Measurements from ENCODE around the gene ORM1.

The ORM1 gene

DNA sequence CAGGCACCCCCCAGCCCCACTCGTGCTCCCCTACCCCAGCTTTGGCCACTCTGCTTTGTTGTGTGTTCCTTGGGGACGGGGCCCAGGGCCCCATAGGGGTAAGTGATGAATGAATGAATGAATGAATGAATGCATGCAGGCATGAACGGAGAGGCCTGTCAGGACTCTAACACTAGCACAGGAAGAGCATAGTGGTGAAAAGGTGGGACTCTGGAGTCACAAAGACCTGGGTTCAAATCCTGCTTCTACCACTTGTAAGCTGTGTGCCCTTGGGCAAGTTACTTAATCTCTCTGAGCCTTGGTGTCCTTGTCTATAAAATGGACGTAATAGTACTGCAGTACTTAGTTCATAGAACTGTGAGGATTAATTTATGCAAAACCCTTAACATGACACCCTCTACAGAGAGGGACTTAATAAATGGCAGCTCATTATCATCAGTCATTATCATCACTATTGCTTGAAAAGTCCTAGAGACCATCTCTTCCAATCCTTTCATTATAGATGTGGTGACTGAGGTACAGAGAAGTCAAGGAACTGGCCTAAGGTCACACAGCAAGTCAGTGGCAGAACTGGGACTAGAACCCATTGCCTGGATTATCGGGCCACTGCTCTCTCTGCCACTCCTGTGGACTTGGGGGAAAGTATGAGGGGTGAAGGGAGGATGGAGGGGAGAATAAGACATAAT lies 20.0 kb downstream of the ORM1 start:
- TF ChIP-seq GATA3 (IDR thresholded peaks at IDR 0.05; ENCODE audit: low read depth, low read length) = no peak
- no peak for TF ChIP-seq GATA2 (IDR thresholded peaks at IDR 0.05; ENCODE audit: low read depth, low read length)

DNA sequence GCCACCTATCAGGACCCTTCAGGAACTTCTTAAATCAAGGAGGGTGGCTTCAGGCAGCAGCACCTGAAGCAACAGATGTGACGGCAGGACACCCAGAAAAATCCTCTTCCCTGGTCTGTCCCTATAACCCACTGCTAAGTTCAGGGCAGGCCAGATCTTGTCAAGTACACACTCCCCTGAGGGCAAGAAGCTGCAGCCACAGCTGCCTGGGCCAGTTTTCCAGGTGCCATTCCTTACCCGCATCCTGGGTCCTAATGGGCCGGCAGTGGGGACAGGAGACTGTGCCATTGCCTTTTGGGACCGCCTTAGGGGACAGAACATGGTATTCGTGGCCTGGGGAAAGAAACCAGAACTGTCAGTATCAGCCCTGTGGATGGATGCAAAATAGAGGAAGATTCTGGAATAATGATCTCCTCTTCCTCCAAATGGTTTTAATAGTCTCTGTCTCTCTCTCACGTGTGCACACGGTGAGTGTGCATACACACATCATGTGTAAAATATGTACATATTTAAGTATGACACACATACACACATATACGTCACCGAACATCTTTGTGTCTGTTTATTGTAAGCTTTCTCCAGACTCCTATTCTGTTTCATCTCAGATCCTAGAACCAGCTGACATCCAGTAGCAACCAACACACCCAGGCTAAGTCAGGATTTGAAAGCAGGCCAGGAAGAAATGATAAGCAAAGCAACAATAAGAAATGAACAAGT lies 20.7 kb downstream of the ORM1 start:
- TF ChIP-seq GATA2 (IDR thresholded peaks at IDR 0.05; ENCODE audit: low read depth, low read length) (no peak), GATA3 (IDR thresholded peaks at IDR 0.05; ENCODE audit: low read depth, low read length) (no peak)

DNA sequence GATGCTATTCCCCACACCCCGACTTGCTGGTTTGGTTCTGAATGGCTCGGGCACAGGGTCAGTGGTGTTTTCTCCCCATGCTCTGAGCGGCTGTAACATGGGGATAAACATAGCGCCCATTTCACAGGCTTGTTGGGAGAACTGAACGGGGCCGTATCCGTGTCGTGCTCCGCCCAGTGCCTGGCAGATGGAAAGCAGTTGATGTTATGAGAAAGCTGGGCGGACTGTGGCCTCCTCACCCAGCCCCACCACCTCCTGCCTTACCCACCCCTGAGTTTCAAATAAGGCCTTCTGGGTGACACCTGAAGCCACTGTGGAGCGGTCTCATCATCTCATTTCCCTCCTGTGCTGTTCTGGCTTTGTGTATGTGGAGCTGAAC lies 21.3 kb downstream of the ORM1 start:
- TF ChIP-seq GATA3 (IDR thresholded peaks at IDR 0.05; ENCODE audit: low read depth, low read length) (no peak), GATA2 (IDR thresholded peaks at IDR 0.05; ENCODE audit: low read depth, low read length) (no peak)

DNA sequence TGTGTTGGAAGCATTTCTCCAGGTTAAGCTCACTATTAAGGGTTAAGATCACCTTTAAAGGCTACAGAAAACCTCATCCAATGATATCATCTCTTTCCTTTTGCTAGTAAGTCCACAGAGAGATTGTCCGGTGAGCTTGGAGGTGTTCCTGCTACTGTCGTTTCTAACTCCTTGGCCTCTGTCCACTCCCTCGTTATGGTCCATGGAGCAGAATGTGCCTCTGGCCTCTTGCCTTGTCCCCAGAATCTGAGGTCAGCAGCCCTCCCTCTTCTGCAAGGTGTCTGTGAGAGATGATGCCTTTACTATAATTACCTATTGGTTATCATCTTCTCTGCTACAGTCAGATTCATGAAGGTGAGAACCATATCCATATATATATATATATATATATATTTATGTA lies 21.8 kb downstream of the ORM1 start:
- TF ChIP-seq GATA3 (IDR thresholded peaks at IDR 0.05; ENCODE audit: low read depth, low read length) (no peak), GATA2 (IDR thresholded peaks at IDR 0.05; ENCODE audit: low read depth, low read length) (no peak)

DNA sequence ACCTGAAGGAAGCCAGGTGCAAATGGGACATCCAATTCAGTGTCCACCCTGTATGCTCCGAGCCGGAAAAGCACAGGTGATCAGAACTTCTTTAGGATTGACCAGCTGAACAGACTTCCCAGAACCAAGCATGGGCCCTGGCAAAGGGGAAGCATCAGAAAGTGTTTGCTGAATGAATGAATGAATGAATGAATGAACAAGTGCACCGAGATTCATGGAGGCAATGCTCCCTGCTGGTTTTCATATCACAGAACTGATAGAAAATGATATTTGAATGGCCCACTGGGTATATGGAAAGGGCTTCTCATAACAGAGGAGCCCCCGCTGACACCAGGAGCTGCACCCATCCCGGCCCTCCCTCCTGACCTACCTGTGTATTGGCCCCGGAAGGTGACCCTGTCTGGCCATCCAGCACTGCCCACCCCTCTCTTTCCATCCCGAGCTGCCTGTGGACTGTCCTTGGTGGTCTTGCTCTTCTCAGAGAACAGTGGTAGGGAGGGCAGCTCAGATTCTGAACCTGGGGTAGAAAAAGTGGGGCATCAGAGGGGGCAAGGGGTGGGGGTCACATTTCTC lies 22.7 kb downstream of the ORM1 start:
- TF ChIP-seq GATA3 (IDR thresholded peaks at IDR 0.05; ENCODE audit: low read depth, low read length) (no peak), GATA2 (IDR thresholded peaks at IDR 0.05; ENCODE audit: low read depth, low read length) (no peak)

DNA sequence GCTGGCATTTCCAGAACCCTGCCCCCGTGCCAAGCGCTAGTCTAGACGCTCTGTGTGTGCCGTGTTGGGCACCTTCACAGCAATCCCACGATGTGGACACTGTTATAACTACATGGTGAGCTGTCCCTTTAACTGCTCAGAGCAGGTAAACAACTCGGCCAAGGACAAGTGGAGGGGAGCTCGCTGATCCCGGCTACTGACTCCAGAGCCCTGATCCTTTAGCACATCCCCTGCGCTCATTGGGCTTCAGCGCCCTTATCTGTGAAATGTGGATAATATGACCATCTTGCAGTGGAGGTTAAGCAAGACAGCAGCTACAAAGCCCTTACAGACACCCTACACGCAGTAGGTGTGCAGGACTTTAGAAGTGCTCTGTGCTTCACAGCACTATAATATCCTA lies 23.2 kb downstream of the ORM1 start:
- TF ChIP-seq GATA3 (IDR thresholded peaks at IDR 0.05; ENCODE audit: low read depth, low read length) (no peak), GATA2 (IDR thresholded peaks at IDR 0.05; ENCODE audit: low read depth, low read length) (no peak)

DNA sequence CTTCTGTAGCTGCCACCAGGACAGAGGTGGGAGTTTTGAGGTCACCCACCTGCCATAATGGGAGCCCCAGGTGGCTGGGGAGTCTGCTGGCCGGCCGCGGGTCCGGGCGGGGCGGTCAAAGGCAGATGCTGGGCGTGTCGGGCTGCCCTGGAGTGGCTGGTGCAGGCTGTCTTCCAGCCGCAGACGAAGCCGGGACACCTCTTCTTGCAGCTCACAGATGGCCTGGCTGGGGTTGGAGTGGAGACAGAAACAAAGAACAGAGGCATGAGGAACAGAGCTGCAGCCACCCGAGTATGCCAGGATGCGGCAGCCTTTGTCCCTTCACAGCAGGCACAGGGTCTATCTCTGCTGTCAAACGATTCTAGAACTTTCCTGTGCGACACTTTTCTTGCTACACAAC lies 24.8 kb downstream of the ORM1 start:
- no peak for TF ChIP-seq GATA2 (IDR thresholded peaks at IDR 0.05; ENCODE audit: low read depth, low read length)
- TF ChIP-seq GATA3 (IDR thresholded peaks at IDR 0.05; ENCODE audit: low read depth, low read length) = no peak

GRCh38 chr9:114348261-114348905 lies 25.5 kb downstream of the ORM1 start:
- TF ChIP-seq GATA2 (IDR thresholded peaks at IDR 0.05; ENCODE audit: low read depth, low read length) (no peak), GATA3 (IDR thresholded peaks at IDR 0.05; ENCODE audit: low read depth, low read length) (no peak)

GRCh38 chr9:114348906-114349482 lies 26.1 kb downstream of the ORM1 start:
- no peak for TF ChIP-seq GATA2 (IDR thresholded peaks at IDR 0.05; ENCODE audit: low read depth, low read length)
- TF ChIP-seq GATA3 (IDR thresholded peaks at IDR 0.05; ENCODE audit: low read depth, low read length) = no peak

- TF ChIP-seq GATA3 (IDR thresholded peaks at IDR 0.05; ENCODE audit: low read depth, low read length) = no peak
These were observed 27.0 kb downstream of the ORM1 start for GRCh38 chr9:114349713-114350480.

GRCh38 chr9:114350636-114351401 lies 27.9 kb downstream of the ORM1 start:
- TF ChIP-seq GATA2 (IDR thresholded peaks at IDR 0.05; ENCODE audit: low read depth, low read length) (no peak), GATA3 (IDR thresholded peaks at IDR 0.05; ENCODE audit: low read depth, low read length) (no peak)

DNA sequence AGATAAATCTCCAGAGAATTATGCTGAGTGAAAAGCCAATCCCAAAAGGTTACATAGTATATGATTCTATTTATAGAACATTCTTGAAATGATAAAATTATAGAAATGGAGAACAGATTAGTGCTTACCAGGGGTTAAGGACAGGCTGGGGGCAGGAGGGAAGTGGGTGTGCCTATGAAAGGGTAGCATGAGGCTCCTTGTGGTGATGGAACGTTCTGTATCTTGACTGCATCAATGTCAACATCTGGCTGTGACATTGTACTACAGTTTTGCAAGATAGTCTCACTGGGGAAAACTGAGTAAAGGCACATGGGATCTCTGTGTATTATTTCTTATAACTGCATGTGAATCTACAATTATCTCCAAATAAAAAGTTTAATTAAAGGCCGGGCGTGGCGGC lies 29.0 kb downstream of the ORM1 start:
- no peak for TF ChIP-seq GATA3 (IDR thresholded peaks at IDR 0.05; ENCODE audit: low read depth, low read length)
- no peak for TF ChIP-seq GATA2 (IDR thresholded peaks at IDR 0.05; ENCODE audit: low read depth, low read length)

GRCh38 chr9:114355821-114356220 lies 32.9 kb downstream of the ORM1 start:
- TF ChIP-seq GATA3 (IDR thresholded peaks at IDR 0.05; ENCODE audit: low read depth, low read length) = no peak
- no peak for TF ChIP-seq GATA2 (IDR thresholded peaks at IDR 0.05; ENCODE audit: low read depth, low read length)

Data from SH-SY5Y (cell line).